CD14-positive monocyte (primary cell): ENCODE results near the gene BCORL1. TPM values are rescaled to one million over a fixed set of nuclear protein-coding genes. Genes with fewer than 3 reads are reported as not detected.

ENCODE experiments used
- DNase-seq, 3 donors: peaks; one replicate each; pipeline ENCODE4 v3.0.0-alpha.2; 2011 to 2022
- H2AFZ ChIP-seq: 2 replicates; pipeline ENCODE4 v1.6.0; 2012; ENCODE audit warnings: mild to moderate bottlenecking, low read depth, low read length, inconsistent platforms; ENCODE audit not compliant: insufficient read depth, poor library complexity, severe bottlenecking
- H3K27ac ChIP-seq, 2 donors: 1 replicate in 1 of 2; 2 replicates in 1 of 2; pipeline ENCODE4 v1.5.1; 2012 to 2013; ENCODE audit warnings: low read length in 2 of 2, control low read depth in 1 of 2, inconsistent platforms in 1 of 2, low read depth in 1 of 2, mild to moderate bottlenecking in 1 of 2
- H3K27me3 ChIP-seq, 2 donors: one replicate each; pipeline versions ENCODE4 v1.6.0 to v1.6.1; 2011 to 2013; ENCODE audit warnings: low read length in 2 of 2; ENCODE audit not compliant: control insufficient read depth in 2 of 2, insufficient read depth in 2 of 2
- H3K36me3 ChIP-seq, 2 donors: replicated peaks in 1 of 2; 1 replicate in 1 of 2; 2 replicates in 1 of 2; pipeline versions ENCODE4 v1.5.1 to v1.6.1; 2012 to 2013; ENCODE audit warnings: low read length in 2 of 2, control low read depth in 1 of 2, inconsistent platforms in 1 of 2, mild to moderate bottlenecking in 1 of 2; ENCODE audit not compliant: insufficient read depth in 2 of 2, control insufficient read depth in 1 of 2
- H3K4me1 ChIP-seq, 2 donors: 1 replicate in 1 of 2; 2 replicates in 1 of 2; pipeline versions ENCODE4 v1.5.1 to v1.6.1; 2012 to 2013; ENCODE audit warnings: low read length in 2 of 2, control low read depth in 1 of 2, inconsistent platforms in 1 of 2, mild to moderate bottlenecking in 1 of 2, moderate library complexity in 1 of 2; ENCODE audit not compliant: insufficient read depth in 2 of 2, control insufficient read depth in 1 of 2
- H3K4me2 ChIP-seq: replicated peaks from 2 replicates; pipeline ENCODE3; 2012; ENCODE audit warnings: low read length, moderate library complexity, mild to moderate bottlenecking; ENCODE audit not compliant: poor library complexity, severe bottlenecking; ENCODE audit errors: extremely low read depth
- H3K4me3 ChIP-seq, 3 experiments: fragments of 200-600 bp in 1 of 3; sonication (generic) in 1 of 3; replicated peaks in 1 of 3; 1 replicate in 2 of 3; 2 replicates in 1 of 3; pipeline ENCODE4 v1.5.1; 2011 to 2013; ENCODE audit warnings: low read length in 3 of 3, mild to moderate bottlenecking in 3 of 3, control low read depth in 2 of 3, low read depth in 2 of 3, inconsistent platforms in 1 of 3, moderate library complexity in 1 of 3
- H3K79me2 ChIP-seq: 2 replicates; pipeline ENCODE4 v1.6.0; 2012; ENCODE audit warnings: mild to moderate bottlenecking, control low read depth, inconsistent platforms, low read length, moderate library complexity; ENCODE audit not compliant: insufficient read depth
- H3K9ac ChIP-seq: 2 replicates; pipeline ENCODE4 v1.6.0; 2017; ENCODE audit warnings: low read length, mild to moderate bottlenecking; ENCODE audit not compliant: insufficient read depth, poor library complexity, severe bottlenecking
- H3K9me3 ChIP-seq, 2 donors: replicated peaks in 1 of 2; 1 replicate in 1 of 2; 2 replicates in 1 of 2; pipeline versions ENCODE4 v1.5.1 to v1.6.1; 2012 to 2013; ENCODE audit warnings: low read length in 2 of 2, control low read depth in 1 of 2; ENCODE audit not compliant: control insufficient read depth in 1 of 2, insufficient read depth in 1 of 2
- H4K20me1 ChIP-seq: 2 replicates; pipeline ENCODE4 v1.6.0; 2012; ENCODE audit warnings: mild to moderate bottlenecking, low read length, control low read depth, moderate library complexity; ENCODE audit not compliant: insufficient read depth
- H3K27ac Mint-ChIP-seq, 7 donors: one replicate each; pipeline ENCODE4 v1.8.0; 2020; ENCODE audit warnings: mild to moderate bottlenecking in 7 of 7, mixed read lengths in 7 of 7, moderate library complexity in 6 of 7, inconsistent platforms in 2 of 7
- H3K27me3 Mint-ChIP-seq, 3 donors: one replicate each; pipeline ENCODE4 v1.8.0; 2021 to 2022; ENCODE audit warnings: low read depth in 3 of 3, mild to moderate bottlenecking in 3 of 3, mixed read lengths in 3 of 3, moderate library complexity in 3 of 3, inconsistent platforms in 1 of 3
- H3K36me3 Mint-ChIP-seq, 2 donors: one replicate each; pipeline ENCODE4 v1.8.0; 2020; ENCODE audit warnings: mixed read lengths in 2 of 2, inconsistent platforms in 1 of 2, mild to moderate bottlenecking in 1 of 2
- H3K4me1 Mint-ChIP-seq: one replicate; pipeline ENCODE4 v1.8.0; 2020; ENCODE audit warnings: mild to moderate bottlenecking, mixed read lengths
- H3K4me3 Mint-ChIP-seq, 2 donors: one replicate each; pipeline ENCODE4 v1.8.0; 2020; ENCODE audit warnings: mild to moderate bottlenecking in 2 of 2, mixed read lengths in 2 of 2, moderate library complexity in 1 of 2
- H3K9me3 Mint-ChIP-seq, 7 donors: one replicate each; pipeline ENCODE4 v1.8.0; 2020 to 2022; ENCODE audit warnings: mixed read lengths in 7 of 7, mild to moderate bottlenecking in 6 of 7, moderate library complexity in 6 of 7, inconsistent platforms in 2 of 7
- WGBS: methylation state at CpG from one replicate; pipeline ENCODE4 v1.1.5; 2013; ENCODE audit warnings: missing lambda C conversion rate; ENCODE audit not compliant: insufficient coverage; 5-methylcytosine and 5-hydroxymethylcytosine counted together
- intact Hi-C, 2 donors: fragments of 100-400 bp; cut with micrococcal nuclease; formaldehyde crosslinking; loops; one replicate each; pipeline versions ENCODE4 v1.15.0 to v1.15.1; 2023
- polyA plus RNA-seq, 3 donors: library from polyadenylated mRNA; depleted of rRNA in 1 of 3; unstranded in 2 of 3; stranded (reverse) in 1 of 3; fragments of 300-500 nt in 2 of 3; fragments of >200 nt in 1 of 3; fragmentation: Illumina TruSeq in 2 of 3; gene quantifications; 1 replicate in 2 of 3; 2 replicates in 1 of 3; pipeline ENCODE4 v1.2.3, GENCODE V29; 2012 to 2021
- TF ChIP-seq, protein P1 (sequence below): fragments of 200-600 bp; IDR thresholded peaks from one replicate; pipeline ENCODE4 v1.8.0; 2022; ENCODE audit warnings: antibody characterized with exemption, mild to moderate bottlenecking

BCORL1 gene
- polyA plus RNA-seq, 3 donors, result 0.69 to 2.4 (median 0.72) TPM

DNA sequence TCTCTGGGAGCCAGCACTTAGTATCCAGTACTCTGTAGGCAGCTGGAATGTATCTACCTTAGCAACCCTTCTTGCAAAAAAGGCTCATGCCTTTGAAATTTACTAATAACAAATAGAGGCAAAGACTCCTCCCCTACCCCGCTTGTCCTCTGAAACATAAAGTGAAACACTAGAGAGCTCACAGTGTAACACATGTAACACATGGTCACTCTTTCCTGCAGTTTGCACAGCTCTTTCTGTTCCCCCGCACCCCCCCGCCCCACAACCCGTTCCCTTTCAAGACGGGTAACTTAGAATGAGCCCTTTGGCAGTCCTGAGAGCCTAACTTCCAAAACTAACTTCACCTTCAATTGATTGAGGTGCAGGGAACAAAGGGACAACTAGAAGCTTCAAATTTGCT, 6.0 kb upstream of the BCORL1 start:
- no peak overlapping the region for H3K9ac ChIP-seq
- H3K4me2 ChIP-seq, result no peak overlapping the region
- TF ChIP-seq, protein P1, sequence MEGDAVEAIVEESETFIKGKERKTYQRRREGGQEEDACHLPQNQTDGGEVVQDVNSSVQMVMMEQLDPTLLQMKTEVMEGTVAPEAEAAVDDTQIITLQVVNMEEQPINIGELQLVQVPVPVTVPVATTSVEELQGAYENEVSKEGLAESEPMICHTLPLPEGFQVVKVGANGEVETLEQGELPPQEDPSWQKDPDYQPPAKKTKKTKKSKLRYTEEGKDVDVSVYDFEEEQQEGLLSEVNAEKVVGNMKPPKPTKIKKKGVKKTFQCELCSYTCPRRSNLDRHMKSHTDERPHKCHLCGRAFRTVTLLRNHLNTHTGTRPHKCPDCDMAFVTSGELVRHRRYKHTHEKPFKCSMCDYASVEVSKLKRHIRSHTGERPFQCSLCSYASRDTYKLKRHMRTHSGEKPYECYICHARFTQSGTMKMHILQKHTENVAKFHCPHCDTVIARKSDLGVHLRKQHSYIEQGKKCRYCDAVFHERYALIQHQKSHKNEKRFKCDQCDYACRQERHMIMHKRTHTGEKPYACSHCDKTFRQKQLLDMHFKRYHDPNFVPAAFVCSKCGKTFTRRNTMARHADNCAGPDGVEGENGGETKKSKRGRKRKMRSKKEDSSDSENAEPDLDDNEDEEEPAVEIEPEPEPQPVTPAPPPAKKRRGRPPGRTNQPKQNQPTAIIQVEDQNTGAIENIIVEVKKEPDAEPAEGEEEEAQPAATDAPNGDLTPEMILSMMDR, result no peak
- H3K27me3 Mint-ChIP-seq, result peaks cover 2 to 21% (median 12%) of the 10 kb centered on the region in 3 donors
- no peaks in the 10 kb centered on the region for H3K36me3 ChIP-seq
- no peak overlapping the region for H3K4me3 Mint-ChIP-seq
- intact Hi-C loops, result no loop called here
- DNase-seq, result no peak
- H3K4me1 ChIP-seq, result peaks cover 3 to 7% of the 10 kb centered on the region in 2 donors
- H4K20me1 ChIP-seq, result no peaks in the 10 kb centered on the region
- H3K27me3 ChIP-seq, result no peaks in the 10 kb centered on the region
- no peak overlapping the region for H3K4me3 ChIP-seq
- no peaks in the 10 kb centered on the region for H3K9me3 ChIP-seq
- H3K4me1 Mint-ChIP-seq, result peaks cover 3% of the 10 kb centered on the region
- no peaks in the 10 kb centered on the region for H3K79me2 ChIP-seq
- no peak overlapping the region for H3K27ac Mint-ChIP-seq
- no peak overlapping the region for H2AFZ ChIP-seq
- WGBS, result no CpG with 5 or more reads among the region's 5 CpGs
- H3K36me3 Mint-ChIP-seq, result no peaks in the 10 kb centered on the region
- no peak overlapping the region for H3K27ac ChIP-seq
- peaks cover 0 to 9% (median 0%) of the 10 kb centered on the region in 7 donors for H3K9me3 Mint-ChIP-seq

DNA sequence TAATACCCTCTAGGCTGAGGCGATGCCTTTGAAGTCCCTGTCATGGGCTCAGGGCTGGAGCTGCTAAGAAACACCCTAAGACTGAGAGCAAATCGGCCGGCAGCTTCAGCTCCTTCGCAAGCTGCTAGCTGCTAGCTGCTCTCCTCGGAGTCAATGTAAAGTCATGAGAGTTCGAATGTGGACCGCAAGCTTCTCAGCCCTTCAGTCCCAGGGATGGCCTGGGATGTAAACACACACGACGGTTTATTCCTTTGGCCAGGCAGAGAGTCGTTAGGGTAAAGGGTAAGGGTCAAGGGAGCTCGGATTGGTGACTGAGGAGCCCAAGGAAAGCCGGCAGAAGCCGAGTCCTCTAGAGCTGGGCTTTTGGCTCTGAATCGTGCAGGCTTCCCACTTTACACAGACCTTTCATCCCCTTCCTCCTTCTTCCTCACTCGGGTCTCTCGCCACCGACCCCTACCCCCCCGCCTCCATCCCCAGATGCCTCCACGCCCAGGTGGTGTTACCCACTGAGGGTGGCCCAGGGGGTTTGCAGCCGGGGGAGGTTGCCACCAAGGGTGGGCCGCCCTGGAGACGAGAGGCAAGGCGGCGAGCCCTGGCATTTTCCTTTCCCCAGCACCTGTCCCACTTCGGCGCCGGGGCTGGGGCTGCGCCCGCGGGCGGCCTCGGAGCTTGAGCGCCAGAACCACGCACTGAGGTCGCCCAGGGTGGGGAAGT, 3.1 kb upstream of the BCORL1 start:
- intact Hi-C loops, result no loop called here
- H3K4me3 ChIP-seq, result no peak overlapping the region
- H3K4me2 ChIP-seq, result peak overlapping the region; percentile 92
- H3K9ac ChIP-seq, result no peak overlapping the region
- H3K27ac Mint-ChIP-seq, result no peak overlapping the region
- H3K36me3 ChIP-seq, result no peaks in the 10 kb centered on the region
- TF ChIP-seq, protein P1, result no peak
- peaks cover 5 to 10% of the 10 kb centered on the region in 2 donors for H3K4me1 ChIP-seq
- peak overlapping the region; percentile 64 to 67 for H3K4me3 Mint-ChIP-seq
- H3K27ac ChIP-seq, result no peak overlapping the region
- peaks cover 2 to 19% (median 9%) of the 10 kb centered on the region in 3 donors for H3K27me3 Mint-ChIP-seq
- H3K4me1 Mint-ChIP-seq, result peaks cover 3% of the 10 kb centered on the region
- H3K27me3 ChIP-seq, result no peaks in the 10 kb centered on the region
- H3K36me3 Mint-ChIP-seq, result no peaks in the 10 kb centered on the region
- H3K9me3 Mint-ChIP-seq, result peaks cover 0 to 14% (median 5%) of the 10 kb centered on the region in 7 donors
- H4K20me1 ChIP-seq, result no peaks in the 10 kb centered on the region
- H3K79me2 ChIP-seq, result no peaks in the 10 kb centered on the region
- no peak for DNase-seq
- WGBS, result 22% methylated on average over 4 of the region's 35 CpGs
- peak overlapping the region; percentile 46 for H2AFZ ChIP-seq
- no peaks in the 10 kb centered on the region for H3K9me3 ChIP-seq
